ENCODE data around the gene LMBR1L. TPM values are rescaled to one million over a fixed set of nuclear protein-coding genes. Genes with fewer than 3 reads are reported as not detected.

Gene LMBR1L
- total and polyA plus RNA-seq, 10 of the 15 experiments (the other 5 are each of a cell fraction or from before 2014, with no cell fraction given) = 2.1 to 42.6 (median 20.0) TPM

GRCh38 chr12:49066120-49066519 lies 44.5 kb downstream of the LMBR1L start:
- H3K9me3 ChIP-seq (replicated peaks; ENCODE audit: control insufficient read depth, insufficient read depth, low read length) = no peaks in the 10 kb centered on the region
- DNase-seq (ENCODE audit: low read depth, low spot score) (no peak), ATAC-seq (no peak), FAIRE-seq (no peak)
- RAD21 ChIA-PET (ENCODE audit: unreplicated experiment) = interaction anchor here (0.7 to 4.3 kb wide), 4 partner anchors 22 to 251 kb away, joined by 3 to 66 read pairs (median 34); partner anchors contain the start of genes DHH and TUBA1B
- SMC1A ChIA-PET (ENCODE audit: uncharacterized antibody, unreplicated experiment) = interaction anchor here (1.4 to 6.7 kb wide), 3 partner anchors 10 to 28 kb away, joined by 3 to 82 read pairs (median 64); partner anchors contain the start of gene DHH
- no TSS peak for BruUV-seq (replicated peaks)
- H3K4me1 ChIP-seq (ENCODE audit: control insufficient read depth, insufficient read depth, low read length) = peaks cover 4% of the 10 kb centered on the region
- in situ Hi-C loops (cut with MboI) = loop anchor here (10.0 kb wide), 1 partner anchor 169 kb away; no protein-coding TSS in a partner anchor
- H3K27me3 ChIP-seq (replicated peaks in 1 of 2; ENCODE audit: control insufficient read depth in 2 of 2, insufficient read depth in 2 of 2, low read length in 1 of 2) = no peaks in the 10 kb centered on the region
- H3K4me2 ChIP-seq (ENCODE audit: control insufficient read depth, insufficient read depth) = no peak overlapping the region
- H3K27ac ChIP-seq (ENCODE audit: control insufficient read depth, insufficient read depth) = no peak overlapping the region
- intact Hi-C loops (cut with micrococcal nuclease; ENCODE audit: unreplicated experiment) = no loop called here
- no peak overlapping the region for H3K9ac ChIP-seq (ENCODE audit: control insufficient read depth, insufficient read depth, low read length)
- peaks cover 12% of the 10 kb centered on the region for H3K79me2 ChIP-seq (ENCODE audit: control insufficient read depth, insufficient read depth, low read length)
- CTCF ChIA-PET = interaction anchor here (1.4 to 12.5 kb wide), 6 partner anchors 9 to 65 kb away, joined by 3 to 254 read pairs (median 34); partner anchors contain the start of genes DHH and TUBA1B
- no peak overlapping the region for H3K4me3 ChIP-seq
- POLR2A ChIA-PET = interaction anchor here (1.1 to 1.7 kb wide), 2 partner anchors 8 to 22 kb away, joined by 3 to 8 read pairs; no protein-coding TSS in a partner anchor
- no peaks in the 10 kb centered on the region for H4K20me1 ChIP-seq (ENCODE audit: control insufficient read depth, insufficient read depth)
- H3K36me3 ChIP-seq (ENCODE audit: control insufficient read depth in 2 of 2, insufficient read depth in 2 of 2, low read length in 1 of 2) = no peaks in the 10 kb centered on the region
- no peak overlapping the region for H2AFZ ChIP-seq (ENCODE audit: control insufficient read depth, low read depth, low read length)
- 74% methylated on average over 4 of the region's 4 CpGs for WGBS (ENCODE audit: insufficient coverage, insufficient replicate concordance, low lambda C conversion rate, missing lambda C conversion rate)
- TF ChIP-seq BCLAF1 (IDR thresholded peaks at IDR 0.05) = no peak
- TF ChIP-seq, protein P1, sequence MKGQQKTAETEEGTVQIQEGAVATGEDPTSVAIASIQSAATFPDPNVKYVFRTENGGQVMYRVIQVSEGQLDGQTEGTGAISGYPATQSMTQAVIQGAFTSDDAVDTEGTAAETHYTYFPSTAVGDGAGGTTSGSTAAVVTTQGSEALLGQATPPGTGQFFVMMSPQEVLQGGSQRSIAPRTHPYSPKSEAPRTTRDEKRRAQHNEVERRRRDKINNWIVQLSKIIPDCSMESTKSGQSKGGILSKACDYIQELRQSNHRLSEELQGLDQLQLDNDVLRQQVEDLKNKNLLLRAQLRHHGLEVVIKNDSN (IDR thresholded peaks at IDR 0.05; ENCODE audit: borderline replicate concordance, extremely low read length, insufficient read depth, low read depth, low read length) = no peak
- no peak for TF ChIP-seq CHD1 (IDR thresholded peaks at IDR 0.05; ENCODE audit: low read depth, low read length)
- TF ChIP-seq, protein P2, sequence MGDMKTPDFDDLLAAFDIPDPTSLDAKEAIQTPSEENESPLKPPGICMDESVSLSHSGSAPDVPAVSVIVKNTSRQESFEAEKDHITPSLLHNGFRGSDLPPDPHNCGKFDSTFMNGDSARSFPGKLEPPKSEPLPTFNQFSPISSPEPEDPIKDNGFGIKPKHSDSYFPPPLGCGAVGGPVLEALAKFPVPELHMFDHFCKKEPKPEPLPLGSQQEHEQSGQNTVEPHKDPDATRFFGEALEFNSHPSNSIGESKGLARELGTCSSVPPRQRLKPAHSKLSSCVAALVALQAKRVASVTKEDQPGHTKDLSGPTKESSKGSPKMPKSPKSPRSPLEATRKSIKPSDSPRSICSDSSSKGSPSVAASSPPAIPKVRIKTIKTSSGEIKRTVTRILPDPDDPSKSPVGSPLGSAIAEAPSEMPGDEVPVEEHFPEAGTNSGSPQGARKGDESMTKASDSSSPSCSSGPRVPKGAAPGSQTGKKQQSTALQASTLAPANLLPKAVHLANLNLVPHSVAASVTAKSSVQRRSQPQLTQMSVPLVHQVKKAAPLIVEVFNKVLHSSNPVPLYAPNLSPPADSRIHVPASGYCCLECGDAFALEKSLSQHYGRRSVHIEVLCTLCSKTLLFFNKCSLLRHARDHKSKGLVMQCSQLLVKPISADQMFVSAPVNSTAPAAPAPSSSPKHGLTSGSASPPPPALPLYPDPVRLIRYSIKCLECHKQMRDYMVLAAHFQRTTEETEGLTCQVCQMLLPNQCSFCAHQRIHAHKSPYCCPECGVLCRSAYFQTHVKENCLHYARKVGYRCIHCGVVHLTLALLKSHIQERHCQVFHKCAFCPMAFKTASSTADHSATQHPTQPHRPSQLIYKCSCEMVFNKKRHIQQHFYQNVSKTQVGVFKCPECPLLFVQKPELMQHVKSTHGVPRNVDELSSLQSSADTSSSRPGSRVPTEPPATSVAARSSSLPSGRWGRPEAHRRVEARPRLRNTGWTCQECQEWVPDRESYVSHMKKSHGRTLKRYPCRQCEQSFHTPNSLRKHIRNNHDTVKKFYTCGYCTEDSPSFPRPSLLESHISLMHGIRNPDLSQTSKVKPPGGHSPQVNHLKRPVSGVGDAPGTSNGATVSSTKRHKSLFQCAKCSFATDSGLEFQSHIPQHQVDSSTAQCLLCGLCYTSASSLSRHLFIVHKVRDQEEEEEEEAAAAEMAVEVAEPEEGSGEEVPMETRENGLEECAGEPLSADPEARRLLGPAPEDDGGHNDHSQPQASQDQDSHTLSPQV (IDR thresholded peaks at IDR 0.05) = no peak
- TF ChIP-seq, protein P3, sequence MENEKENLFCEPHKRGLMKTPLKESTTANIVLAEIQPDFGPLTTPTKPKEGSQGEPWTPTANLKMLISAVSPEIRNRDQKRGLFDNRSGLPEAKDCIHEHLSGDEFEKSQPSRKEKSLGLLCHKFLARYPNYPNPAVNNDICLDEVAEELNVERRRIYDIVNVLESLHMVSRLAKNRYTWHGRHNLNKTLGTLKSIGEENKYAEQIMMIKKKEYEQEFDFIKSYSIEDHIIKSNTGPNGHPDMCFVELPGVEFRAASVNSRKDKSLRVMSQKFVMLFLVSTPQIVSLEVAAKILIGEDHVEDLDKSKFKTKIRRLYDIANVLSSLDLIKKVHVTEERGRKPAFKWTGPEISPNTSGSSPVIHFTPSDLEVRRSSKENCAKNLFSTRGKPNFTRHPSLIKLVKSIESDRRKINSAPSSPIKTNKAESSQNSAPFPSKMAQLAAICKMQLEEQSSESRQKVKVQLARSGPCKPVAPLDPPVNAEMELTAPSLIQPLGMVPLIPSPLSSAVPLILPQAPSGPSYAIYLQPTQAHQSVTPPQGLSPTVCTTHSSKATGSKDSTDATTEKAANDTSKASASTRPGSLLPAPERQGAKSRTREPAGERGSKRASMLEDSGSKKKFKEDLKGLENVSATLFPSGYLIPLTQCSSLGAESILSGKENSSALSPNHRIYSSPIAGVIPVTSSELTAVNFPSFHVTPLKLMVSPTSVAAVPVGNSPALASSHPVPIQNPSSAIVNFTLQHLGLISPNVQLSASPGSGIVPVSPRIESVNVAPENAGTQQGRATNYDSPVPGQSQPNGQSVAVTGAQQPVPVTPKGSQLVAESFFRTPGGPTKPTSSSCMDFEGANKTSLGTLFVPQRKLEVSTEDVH (IDR thresholded peaks at IDR 0.05; ENCODE audit: low read depth, partially characterized antibody) = no peak
- TF ChIP-seq JUND (IDR thresholded peaks at IDR 0.05; ENCODE audit: low read depth, low read length) = no peak
- TF ChIP-seq CBFB (IDR thresholded peaks at IDR 0.05; ENCODE audit: low read depth) = no peak
- no peak for TF ChIP-seq NFXL1 (IDR thresholded peaks at IDR 0.05; ENCODE audit: borderline replicate concordance)
- no peak for TF ChIP-seq POLR2AphosphoS2 (IDR thresholded peaks at IDR 0.05; ENCODE audit: low read depth, low read length)
- no peak for TF ChIP-seq BRCA1 (IDR thresholded peaks at IDR 0.05; ENCODE audit: low read depth, low read length)
- TF ChIP-seq, protein P4, sequence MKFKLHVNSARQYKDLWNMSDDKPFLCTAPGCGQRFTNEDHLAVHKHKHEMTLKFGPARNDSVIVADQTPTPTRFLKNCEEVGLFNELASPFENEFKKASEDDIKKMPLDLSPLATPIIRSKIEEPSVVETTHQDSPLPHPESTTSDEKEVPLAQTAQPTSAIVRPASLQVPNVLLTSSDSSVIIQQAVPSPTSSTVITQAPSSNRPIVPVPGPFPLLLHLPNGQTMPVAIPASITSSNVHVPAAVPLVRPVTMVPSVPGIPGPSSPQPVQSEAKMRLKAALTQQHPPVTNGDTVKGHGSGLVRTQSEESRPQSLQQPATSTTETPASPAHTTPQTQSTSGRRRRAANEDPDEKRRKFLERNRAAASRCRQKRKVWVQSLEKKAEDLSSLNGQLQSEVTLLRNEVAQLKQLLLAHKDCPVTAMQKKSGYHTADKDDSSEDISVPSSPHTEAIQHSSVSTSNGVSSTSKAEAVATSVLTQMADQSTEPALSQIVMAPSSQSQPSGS (IDR thresholded peaks at IDR 0.05; ENCODE audit: low read length) = no peak

Data from GM12878 (cell line).